ENCODE data around the gene MMP24OS.

Gene MMP24OS

DNA sequence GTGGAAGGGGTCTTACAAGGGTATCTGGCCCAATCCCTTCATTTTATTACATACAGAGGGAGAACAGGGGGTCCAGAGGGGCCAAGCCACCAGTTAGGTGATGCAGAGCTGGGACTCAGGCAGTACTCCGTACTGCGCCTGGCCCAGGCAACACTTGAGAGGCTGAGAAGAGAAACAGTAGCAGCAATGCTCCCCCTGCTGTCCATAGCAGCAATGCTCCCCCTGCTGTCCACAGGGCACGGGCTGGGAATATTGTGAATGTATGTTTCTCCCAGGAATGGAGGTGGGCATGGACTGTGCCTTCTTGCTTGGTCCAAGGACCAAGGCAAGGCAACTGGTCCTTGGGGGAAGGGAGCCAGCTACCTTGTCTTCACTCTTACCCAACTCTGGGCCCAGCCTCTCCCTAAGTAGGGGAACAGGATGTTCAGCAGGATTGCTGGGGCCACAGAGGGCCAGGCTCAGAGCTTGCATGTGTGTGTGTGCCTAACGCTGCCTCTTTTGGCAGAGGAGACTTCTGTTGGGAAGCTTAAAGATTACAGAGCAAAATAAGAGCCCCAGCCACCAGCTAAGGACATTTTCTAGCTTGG, 29.1 kb upstream of the MMP24OS start:
- DNase-seq (ENCODE audit: low read depth in 2 of 2): no peak

DNA sequence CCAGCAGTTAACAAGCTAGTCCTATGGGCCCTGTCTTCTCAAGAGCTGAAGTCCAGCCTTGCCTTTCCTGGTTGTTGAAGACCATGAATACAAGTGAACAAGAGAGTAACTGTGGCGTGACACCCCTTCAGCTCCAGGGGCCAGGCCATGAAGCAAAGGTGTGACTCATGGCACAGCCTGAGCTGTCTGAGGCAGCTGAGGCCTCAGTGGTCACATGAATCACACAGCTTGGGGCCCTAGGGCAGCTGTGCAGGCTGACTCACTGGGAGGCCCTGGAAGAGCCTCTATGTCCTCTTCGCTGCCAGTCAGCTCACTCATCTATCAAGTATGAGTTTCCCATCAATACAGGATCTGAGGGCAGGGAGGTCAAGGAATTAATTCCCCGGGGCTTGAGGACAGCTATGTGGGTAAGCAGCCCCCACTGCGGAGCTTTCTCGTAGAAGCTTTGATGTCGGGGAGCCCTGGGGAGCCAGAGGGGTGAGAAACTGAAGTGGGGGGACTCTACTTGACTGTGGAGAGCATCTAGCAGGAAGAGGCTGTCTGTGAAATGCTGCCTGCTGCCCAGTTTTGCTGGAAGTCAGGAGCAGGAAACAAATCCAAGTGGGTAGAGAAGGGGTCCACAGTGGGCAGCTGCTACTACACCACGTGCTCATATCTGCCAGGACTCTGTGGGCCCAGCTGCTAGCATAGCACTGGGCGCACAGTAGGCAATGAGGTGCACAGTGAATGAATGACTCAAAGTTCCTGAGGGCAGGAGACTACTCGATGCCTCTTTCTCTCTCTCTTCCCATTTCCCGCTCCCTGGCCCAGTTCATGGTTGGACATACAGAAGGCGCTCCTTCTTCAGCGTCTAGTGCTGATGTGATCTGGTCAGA, 28.0 kb upstream of the MMP24OS start:
- DNase-seq (ENCODE audit: low read depth in 2 of 2): peak in 1 of 2 donors; percentile 29

DNA sequence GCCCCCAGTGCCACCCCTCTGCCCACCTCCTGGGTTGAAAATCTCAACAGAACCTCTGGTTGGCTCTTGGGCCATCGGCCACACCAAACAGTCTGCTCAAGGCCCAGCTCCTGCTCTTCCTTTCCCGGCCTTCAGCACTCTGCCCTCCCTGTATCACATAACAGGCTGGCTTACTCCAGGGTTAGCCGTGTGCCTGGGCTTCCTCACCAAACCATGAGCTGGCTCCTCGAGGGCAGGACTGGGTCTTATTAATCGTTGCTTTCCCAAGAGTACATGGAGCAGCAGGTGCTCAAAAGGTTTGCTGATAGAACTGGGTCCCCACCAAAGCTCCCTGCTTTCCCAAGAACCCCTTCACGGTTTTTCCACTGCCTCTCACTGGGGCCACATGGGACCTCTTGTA, 27.0 kb upstream of the MMP24OS start:
- DNase-seq (ENCODE audit: low read depth in 2 of 2): no peak

DNA sequence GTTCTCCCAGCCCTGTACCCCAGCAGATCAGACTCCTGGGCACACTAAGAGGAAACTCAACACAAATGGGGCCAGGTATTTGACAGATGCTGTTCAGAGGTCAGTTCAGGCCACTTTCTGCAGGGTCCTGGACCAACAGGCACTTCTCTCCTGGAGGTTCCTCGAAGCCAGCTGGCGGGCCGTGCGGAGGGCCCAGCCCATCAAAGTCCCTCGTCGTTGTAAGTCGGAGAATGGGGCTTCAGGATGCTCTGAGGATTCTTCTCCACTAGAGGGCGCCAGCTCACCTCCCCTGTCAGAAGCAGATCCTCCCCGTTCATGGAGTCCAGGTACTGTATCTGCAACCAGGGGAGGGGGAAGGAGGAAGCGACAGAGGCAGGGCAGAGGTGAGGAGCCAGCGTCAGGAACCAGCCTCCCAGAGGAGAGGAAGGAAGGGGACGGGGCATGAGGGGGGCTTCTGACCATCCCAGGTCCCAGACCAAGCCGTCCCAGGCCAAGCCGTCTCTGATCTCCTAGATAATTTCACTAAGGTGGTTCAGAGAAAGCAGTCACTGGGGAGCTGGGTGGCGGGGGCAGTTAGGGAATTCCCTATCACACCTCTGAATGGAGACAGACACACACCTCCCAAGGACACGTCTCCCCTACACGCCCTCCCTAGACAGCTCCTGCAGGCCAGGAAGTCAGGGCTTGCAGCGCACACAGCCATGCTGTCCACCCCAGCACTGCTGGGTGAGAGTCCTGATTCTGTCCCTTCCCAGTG, 26.0 kb upstream of the MMP24OS start:
- peak; percentile 54 to 73 for DNase-seq (ENCODE audit: low read depth in 2 of 2)

DNA sequence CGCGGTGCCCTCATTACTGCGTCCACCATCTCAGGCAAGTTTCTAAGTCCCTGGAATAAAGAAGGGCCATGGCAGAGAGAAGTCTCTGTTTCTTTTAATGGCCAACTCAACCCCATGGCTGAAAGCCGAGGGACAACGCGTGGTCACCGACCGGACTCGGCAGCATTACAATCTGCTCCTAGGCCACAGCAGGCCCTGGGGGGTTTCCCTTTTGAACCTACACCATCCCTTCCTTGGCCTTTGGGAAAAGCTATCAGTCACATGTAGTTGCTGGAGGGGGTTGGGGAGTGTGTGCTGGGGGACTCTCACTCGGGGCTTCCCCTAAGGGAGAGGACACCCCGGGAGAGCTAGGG, 25.4 kb upstream of the MMP24OS start:
- DNase-seq (ENCODE audit: low read depth in 2 of 2): no peak

DNA sequence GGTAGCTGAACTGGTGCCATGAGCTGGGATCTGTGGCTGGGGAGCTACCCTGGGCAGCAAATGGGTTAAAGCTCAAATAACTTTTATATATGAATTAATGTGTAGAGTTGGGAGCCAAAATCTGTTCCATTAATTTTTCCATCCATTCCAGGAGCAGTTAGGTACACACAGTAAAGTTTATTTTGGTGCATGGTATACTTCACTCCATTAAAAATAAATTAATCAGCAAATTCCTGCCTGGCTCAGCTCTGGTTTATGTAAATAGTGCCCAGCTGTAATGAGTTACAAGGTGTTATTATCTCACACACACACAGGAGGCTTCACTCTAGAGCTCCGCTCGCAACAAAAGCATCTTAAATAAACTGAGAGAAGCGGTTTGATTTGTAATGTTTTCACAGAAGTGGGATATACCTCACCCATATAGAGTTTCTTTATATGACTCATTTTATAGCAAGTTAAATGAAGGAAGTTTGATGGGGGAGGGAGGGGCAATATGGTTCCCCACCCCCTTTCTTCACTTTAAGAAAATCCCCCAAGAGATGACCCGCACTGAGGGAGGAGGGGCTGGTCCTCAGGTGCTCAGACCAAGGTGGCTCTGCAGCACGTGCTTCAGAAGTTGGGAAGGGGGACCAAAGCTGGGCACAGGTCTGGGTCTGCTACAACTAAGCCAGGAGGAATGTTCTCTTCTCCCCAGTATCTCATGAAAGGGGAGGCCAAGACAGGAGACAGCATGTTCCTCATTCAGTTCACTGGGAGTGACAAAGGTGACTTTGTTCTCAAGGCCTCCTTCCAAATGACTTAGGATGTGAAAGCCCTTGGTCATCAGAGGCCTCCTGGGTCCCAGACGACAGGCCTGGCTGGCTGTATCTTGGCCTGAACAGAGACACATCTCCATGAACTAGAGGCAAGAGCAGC, 24.8 kb upstream of the MMP24OS start:
- no peak for DNase-seq (ENCODE audit: low read depth in 2 of 2)

DNA sequence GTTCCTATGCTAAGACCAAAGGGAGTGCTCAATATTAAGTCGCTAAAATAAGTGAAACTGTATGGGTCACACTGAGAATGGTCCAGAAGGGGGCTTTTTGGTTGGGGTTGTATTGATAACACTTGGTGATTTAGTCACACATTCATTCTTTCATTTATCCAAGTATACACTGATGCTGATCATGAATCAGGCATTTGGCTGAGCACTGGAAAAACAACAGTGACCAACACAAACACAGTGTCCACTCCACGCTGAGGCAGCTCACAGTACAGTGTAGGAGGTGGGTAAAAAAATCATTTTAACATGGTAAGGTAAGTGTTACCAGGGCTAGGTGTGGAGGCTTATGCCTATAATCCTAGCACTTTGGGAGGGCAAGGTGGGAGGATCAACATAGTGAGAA, 23.5 kb upstream of the MMP24OS start:
- DNase-seq (ENCODE audit: low read depth in 2 of 2): no peak

DNA sequence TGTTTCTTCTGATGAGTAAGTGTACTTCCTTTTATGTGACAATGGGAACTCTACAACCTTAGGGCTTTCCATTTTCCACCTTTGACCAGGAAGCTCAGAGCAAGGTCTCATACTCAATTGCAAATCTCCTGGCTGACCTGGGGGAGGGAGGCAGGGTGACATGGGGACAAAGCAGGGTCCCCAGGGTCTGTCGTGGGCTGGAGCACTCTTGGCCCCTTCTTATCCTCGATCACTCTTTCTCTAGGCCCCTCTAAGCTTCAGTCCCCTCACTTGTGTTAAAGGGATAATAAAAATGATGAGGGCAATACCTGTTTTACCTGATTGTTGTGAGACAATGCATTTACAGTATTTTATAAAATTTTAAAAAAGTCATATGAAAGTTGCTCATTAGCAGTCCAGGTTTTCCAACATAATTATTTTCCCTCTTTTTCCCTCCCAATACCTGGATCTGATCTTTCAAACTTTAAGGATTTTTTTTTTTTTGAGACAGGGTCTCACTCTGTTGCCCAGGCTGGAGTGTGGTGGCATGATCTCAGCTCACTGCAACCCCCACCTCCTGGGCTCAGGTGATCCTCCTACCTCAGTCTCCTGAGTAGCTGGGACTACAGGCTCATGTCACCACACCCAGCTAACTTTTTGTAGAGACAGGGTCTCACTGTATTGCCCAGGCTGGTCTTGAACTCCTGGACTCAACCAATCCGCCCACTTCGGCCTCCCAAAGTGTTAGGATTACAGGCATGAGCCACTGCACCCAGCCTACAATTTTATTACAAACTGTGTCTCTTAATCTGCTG, 22.7 kb upstream of the MMP24OS start:
- no peak for DNase-seq (ENCODE audit: low read depth in 2 of 2)

DNA sequence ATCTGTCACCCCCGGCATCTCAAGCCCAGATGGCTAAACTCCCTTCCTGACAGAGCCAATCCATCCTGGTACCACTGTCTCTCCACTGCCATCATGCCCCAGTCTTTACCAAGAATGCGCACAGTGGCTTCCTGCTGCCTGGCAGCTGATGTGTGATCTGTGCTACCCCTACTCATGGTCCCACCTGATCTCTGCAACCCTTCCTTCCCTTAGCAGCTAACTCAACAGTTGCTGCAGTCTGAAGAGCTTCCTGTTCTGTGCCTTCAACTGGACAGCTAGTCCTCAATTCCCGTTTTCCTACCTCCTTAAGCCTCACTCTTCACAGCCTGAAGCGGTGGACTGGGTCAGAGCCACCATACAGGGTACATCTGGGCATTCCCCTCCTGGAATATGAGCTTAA, 21.9 kb upstream of the MMP24OS start:
- DNase-seq (ENCODE audit: low read depth in 2 of 2): no peak

DNA sequence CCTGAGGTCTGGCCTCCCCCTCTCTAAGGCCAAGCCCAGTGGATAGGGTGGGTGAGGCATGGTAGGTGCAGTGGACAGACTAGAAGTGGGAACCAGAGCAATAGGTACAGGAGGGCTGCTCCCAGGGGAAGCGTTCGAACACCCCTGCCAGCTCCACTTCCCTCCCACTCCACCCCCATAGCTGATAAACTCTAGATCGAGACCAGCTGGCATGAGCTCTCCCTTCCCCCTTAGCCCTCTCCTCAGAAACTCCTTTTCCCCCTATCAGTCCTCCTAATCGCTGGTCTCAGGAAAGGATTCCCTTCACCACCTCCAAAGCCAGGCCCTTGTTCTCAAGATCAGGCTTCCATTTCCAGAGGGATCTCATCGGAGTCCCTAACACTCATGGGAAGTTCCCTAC, 20.3 kb upstream of the MMP24OS start:
- no peak for DNase-seq (ENCODE audit: low read depth in 2 of 2)

DNA sequence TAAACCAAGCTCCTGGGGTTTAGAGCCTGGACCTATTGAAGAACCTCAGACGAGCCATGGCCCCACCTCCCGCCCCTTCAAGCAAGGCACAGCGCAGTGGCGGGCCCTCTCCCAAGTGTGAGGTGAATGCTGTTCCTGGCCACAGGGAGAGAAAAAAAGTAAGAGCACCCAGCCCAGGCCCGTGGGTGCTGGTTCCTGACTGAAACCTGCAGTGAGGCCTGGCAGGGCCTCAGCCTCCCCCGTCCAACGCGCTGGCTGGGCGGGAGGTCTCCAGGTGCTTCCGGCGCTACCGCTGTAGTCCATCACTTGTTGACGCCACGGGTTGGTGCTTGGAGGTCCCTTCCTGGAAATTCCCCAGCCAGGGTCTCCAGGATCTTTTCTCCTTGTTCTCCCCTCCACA, 19.8 kb upstream of the MMP24OS start:
- DNase-seq (ENCODE audit: low read depth in 2 of 2): no peak

DNA sequence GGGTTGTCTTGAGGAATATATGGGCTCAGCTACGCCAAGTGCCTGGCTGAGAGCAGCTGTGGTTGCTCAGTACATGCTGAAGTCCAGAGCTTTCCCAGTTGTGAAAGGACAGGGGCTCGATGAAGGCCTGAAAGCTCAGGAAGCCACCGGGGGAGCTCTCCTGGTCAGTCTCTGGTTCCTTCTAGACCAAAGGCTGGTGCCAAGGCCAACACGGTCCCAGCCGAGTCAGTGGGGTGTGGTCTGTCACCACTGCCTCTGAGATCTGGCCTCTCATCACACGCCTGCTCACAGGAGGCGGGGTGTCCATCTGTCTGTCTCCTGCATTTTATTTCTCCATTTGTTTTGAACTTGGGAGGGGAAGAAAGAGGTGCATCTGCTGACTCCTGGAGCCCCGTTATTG, 19.2 kb upstream of the MMP24OS start:
- DNase-seq (ENCODE audit: low read depth in 2 of 2): no peak

DNA sequence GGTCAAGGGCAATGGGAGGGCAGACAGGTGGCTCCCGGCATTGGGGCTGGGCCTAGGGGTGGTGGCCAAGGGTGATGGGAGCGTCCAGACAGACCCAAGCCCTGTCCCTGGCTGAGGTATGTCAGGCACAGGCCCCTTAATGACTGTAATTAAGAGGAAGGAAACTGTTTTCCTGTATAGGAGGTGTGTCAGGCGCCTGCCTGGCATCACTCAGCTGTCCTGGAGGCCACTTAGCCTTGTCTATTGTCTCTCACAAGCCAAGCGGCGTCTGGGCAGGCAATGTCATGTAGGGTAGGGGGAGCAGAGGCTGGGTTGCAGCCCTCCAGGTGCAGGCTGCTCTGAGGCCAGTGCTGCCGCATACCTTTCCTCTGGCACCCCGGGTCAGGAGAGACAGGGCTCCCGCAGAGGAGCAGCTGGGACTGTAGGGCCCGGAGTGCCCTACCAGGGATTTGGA, 18.2 kb upstream of the MMP24OS start:
- no peak for DNase-seq (ENCODE audit: low read depth in 2 of 2)

DNA sequence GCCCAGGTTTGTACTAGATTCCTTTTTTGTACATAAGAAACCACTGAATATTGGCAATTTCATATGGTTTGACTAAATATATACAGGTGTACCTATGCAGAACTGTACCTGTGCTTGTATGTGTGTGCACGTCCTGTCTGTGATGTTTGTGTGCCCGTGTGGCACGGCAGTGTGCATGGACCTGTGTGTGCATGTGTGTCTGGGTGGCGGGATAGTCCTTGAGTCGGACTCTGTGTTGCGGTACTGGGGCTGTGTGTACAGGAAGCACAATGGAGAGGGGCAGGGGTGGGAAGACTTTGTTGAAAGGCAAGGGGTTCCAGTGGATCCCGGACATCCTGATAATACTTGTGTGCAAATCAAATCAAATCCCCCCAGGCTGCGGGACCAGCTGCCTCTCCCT, 17.8 kb upstream of the MMP24OS start:
- DNase-seq (ENCODE audit: low read depth in 2 of 2): no peak

DNA sequence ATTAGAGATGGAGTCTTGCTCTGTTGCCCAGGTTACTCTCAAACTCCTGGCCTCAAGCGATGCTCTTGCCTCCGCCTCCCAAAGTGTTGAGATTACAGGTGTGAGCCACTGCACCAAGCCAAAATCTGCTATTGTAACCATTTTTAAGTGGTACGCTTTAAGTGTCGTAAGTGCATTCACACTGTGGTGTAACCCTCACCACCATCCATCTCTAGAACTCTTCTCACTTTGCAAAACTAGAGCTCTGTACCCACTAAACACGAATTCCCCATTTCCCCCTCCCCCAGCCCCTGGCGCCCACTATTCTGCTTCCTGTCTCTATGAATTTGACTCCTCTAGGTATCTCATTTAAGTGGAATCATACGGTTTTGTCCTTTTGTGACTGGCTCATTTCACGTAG, 17.1 kb upstream of the MMP24OS start:
- no peak for DNase-seq (ENCODE audit: low read depth in 2 of 2)

DNA sequence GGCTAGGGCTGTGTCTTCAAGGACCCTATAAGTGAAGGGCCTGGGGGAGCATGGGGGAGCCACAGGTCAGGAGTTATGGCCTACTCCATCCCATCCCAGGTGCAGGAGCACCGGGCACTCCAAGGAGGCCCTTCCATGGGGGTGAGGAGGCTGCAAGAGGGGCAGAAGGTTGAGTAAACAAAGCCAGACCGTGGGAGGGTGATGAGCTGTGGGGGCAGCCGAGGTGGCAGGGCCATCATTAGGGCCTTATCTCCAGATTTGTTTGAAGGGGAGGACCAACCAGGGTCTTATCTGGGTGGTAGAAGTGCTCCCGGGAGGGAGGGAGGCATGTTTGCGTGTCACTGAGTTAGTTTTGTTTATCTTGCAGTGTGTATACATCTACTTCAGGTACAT, 16.4 kb upstream of the MMP24OS start:
- no peak for DNase-seq (ENCODE audit: low read depth in 2 of 2)

DNA sequence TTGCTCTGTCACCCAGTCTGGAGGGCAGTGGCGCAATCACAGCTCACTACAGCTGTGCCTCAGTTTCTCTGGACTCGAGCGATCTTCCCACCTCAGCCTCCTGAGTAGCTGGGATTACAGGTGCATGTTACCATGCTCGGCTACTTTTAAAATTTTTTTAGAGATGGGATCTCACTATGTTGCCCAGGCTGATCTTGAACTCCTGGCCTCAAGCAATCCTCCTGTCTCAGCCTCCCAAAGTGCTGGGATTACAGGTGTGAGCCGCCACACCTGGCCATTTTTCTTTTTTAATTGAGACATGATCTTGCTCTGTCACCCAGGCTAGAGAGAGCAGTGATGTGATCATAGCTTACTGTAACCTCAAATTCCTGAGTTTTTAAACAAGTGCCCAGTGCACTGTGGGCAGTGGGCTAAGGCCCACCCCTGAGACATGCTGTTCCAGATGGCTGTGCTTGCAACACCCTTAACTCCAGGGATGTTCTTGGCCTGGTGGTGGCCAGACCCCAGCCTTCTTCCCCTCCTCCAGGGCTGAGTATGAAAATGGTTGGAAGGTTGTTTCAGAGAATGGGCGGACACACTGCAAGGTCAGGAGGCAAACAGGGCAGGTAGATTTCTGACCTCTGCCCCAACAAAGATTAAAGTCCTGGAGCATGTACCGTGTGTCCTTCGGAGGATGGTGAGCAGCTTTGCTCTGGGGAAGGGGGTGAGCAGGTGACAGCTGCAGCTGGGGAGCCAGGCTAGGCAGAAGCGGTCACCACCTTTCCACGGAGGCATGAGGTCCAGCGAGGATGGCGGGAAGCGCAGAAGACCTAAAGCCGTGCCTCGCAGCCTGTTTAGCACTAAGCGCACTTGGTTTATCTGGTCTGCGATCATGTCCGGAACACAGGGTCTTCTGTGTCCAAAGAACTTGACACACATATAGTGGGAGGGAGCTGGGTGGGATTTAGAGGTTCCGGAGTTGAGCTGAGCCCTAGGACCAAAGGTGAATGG, 15.7 kb upstream of the MMP24OS start:
- no peak for DNase-seq (ENCODE audit: low read depth in 2 of 2)

DNA sequence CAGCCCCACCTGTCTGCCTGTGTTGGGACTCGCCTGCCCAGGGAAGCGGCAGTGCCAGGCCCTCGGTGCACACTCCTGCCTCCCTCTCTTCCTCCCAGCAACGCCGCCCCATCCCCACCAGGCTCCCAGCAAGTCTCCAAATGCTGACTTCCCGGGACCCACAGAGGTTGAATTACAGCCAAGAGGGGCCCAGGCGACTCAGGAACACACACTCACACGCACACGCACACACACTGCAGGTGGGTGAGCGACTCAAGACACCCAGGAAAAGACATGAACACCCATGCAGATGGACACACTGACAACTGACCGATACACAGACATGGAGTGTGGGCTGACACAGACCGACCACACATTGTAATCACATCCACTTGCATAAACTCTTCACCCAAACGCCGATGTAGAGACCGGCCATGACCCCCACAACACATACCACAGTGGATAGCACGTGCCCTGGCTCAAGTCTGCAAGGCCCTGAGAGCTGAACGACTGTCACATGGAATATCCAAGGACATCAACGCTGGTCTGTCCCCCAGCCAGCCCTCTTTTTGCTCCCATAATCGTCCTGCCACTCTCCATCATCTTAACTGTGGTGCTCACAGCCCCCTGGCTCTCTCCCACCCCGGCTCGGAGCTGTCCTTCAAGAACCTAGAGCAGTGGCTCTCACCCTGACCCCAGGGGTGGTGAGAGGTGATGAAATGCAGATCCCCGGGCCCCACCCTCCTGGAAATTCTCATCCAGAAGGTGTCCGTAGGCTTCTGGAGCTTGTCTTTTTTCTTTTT, 14.8 kb upstream of the MMP24OS start:
- no peak for DNase-seq (ENCODE audit: low read depth in 2 of 2)
